Thyroid gland (tissue), 4 donors: ENCODE data around the gene C12orf42. TPM values are rescaled to one million over a fixed set of nuclear protein-coding genes. Genes with fewer than 3 reads are reported as not detected.
"Not testable (repeated sequence)": the region's sequence is repeated elsewhere in the genome, so short reads cannot be mapped to it uniquely, and the experiment has no call there.

Experiments used
- DNase-seq, 2 donors: peaks; one replicate each; pipeline ENCODE4 v3.0.0-alpha.2; 2019
- H3K27ac ChIP-seq, 3 donors: fragments of 200-600 bp; sonication (generic); 1 replicate in 2 of 3; 2 replicates in 1 of 3; pipeline ENCODE4 v1.5.1; 2016 to 2019; ENCODE audit warnings: mild to moderate bottlenecking in 1 of 3, moderate library complexity in 1 of 3
- H3K27me3 ChIP-seq: fragments of 200-600 bp; sonication (generic); one replicate; pipeline ENCODE4 v1.5.1; 2019
- H3K36me3 ChIP-seq, 2 donors: fragments of 200-600 bp; sonication (generic); one replicate each; pipeline ENCODE4 v1.5.1; 2016 to 2019
- H3K4me1 ChIP-seq, 2 donors: fragments of 200-600 bp; sonication (generic); one replicate each; pipeline ENCODE4 v1.5.1; 2017 to 2019
- H3K4me3 ChIP-seq, 3 donors: fragments of 200-600 bp; sonication (generic); replicated peaks in 1 of 3; 1 replicate in 2 of 3; 2 replicates in 1 of 3; pipeline ENCODE4 v1.5.1; 2016; ENCODE audit warnings: mild to moderate bottlenecking in 1 of 3
- H3K9me3 ChIP-seq: fragments of 200-600 bp; sonication (generic); one replicate; pipeline ENCODE4 v1.5.1; 2017
- POLR2A ChIP-seq, 2 donors: fragments of 450-650 bp; IDR thresholded peaks; one replicate each; pipeline ENCODE4 v1.6.1; 2017; ENCODE audit warnings: antibody characterized with exemption in 2 of 2, mild to moderate bottlenecking in 2 of 2, moderate library complexity in 1 of 2
- WGBS, 2 donors: methylation state at CpG; one replicate each; pipeline ENCODE4 v1.1.5; 2017; 5-methylcytosine and 5-hydroxymethylcytosine counted together
- intact Hi-C: fragments of 100-400 bp; cut with DNase I; formaldehyde crosslinking; loops from one replicate; pipeline ENCODE4 v1.15.1; 2023
- total RNA-seq, 4 donors: library from RNA; depleted of rRNA; stranded (reverse); fragments of >200 nt; gene quantifications; one replicate each; pipeline ENCODE4 v1.2.3, GENCODE V29; 2016
- TF ChIP-seq, protein P1 (sequence below), 6 experiments: fragments of 200-600 bp in 3 of 6; fragments of 450-650 bp in 3 of 6; sonication (generic) in 3 of 6; IDR thresholded peaks; one replicate each; pipeline ENCODE4 v1.5.1; 2016 to 2019; ENCODE audit warnings: antibody characterized with exemption in 6 of 6, mild to moderate bottlenecking in 2 of 6, inconsistent platforms in 1 of 6, moderate library complexity in 1 of 6

The C12orf42 gene
- total RNA-seq, 4 donors from 2014 or later = not detected

GRCh38 chr12:103431387-103431786 is 64.4 kb downstream of the C12orf42 start:
- H3K27ac ChIP-seq = no peak overlapping the region
- DNase-seq = no peak
- no peaks in the 10 kb centered on the region for H3K36me3 ChIP-seq
- no peak overlapping the region for H3K4me3 ChIP-seq
- WGBS, 2 donors = 98 to 100% methylated on average over 1 of the region's 1 CpG
- no peaks in the 10 kb centered on the region for H3K9me3 ChIP-seq
- intact Hi-C loops = no loop called here
- TF ChIP-seq POLR2A (IDR thresholded peaks at IDR 0.05) = no peak
- TF ChIP-seq, protein P1, sequence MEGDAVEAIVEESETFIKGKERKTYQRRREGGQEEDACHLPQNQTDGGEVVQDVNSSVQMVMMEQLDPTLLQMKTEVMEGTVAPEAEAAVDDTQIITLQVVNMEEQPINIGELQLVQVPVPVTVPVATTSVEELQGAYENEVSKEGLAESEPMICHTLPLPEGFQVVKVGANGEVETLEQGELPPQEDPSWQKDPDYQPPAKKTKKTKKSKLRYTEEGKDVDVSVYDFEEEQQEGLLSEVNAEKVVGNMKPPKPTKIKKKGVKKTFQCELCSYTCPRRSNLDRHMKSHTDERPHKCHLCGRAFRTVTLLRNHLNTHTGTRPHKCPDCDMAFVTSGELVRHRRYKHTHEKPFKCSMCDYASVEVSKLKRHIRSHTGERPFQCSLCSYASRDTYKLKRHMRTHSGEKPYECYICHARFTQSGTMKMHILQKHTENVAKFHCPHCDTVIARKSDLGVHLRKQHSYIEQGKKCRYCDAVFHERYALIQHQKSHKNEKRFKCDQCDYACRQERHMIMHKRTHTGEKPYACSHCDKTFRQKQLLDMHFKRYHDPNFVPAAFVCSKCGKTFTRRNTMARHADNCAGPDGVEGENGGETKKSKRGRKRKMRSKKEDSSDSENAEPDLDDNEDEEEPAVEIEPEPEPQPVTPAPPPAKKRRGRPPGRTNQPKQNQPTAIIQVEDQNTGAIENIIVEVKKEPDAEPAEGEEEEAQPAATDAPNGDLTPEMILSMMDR (IDR thresholded peaks at IDR 0.05) = no peak
- no peaks in the 10 kb centered on the region for H3K27me3 ChIP-seq
- H3K4me1 ChIP-seq = no peaks in the 10 kb centered on the region

GRCh38 chr12:103425674-103426073 is 70.1 kb downstream of the C12orf42 start:
- H3K27me3 ChIP-seq, H3K27ac ChIP-seq, H3K36me3 ChIP-seq, intact Hi-C loops, H3K4me1 ChIP-seq, DNase-seq, H3K9me3 ChIP-seq, H3K4me3 ChIP-seq: not testable (repeated sequence)
- WGBS, 2 donors = 55 to 60% methylated on average over 6 of the region's 6 CpGs

DNA sequence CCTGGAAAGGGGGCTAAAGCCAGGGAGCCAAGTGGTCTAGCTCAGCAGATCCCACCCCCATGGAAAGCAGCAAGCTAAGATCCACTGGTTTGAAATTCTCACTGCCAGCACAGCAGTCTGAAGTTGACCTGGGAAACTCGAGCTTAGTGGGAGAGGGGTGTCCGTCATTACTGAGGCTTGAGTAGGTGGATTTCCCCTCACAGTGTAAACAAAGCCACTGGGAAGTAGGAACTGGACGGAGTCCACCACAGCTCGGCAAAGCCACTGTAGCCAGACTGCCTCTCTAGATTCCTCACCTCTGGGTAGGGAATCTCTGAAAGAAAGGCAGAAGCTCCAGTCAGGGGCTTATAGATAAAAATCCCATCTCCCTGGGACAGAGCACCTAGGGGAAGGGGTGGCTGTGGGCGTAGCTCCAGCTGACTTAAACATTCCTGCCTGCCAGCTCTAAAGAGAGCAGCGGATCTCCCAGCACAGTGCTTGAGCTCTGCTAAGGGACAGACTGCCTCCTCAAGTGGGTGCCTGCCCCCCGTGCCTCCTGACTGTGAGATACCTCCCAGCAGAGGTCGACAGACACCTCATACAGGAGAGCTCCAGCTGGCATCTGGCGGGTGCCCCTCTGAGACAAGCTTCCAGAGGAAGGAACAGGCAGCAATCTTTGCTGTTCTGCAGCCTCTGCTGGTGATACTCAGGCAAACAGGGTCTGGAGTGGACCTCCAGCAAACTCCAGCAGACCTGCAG is 70.8 kb downstream of the C12orf42 start:
- H3K9me3 ChIP-seq, H3K4me3 ChIP-seq, DNase-seq, H3K4me1 ChIP-seq, H3K27ac ChIP-seq, H3K27me3 ChIP-seq, H3K36me3 ChIP-seq, intact Hi-C loops: not testable (repeated sequence)
- 31 to 36% methylated on average over 5 to 9 of the region's 9 CpGs for WGBS, 2 donors

DNA sequence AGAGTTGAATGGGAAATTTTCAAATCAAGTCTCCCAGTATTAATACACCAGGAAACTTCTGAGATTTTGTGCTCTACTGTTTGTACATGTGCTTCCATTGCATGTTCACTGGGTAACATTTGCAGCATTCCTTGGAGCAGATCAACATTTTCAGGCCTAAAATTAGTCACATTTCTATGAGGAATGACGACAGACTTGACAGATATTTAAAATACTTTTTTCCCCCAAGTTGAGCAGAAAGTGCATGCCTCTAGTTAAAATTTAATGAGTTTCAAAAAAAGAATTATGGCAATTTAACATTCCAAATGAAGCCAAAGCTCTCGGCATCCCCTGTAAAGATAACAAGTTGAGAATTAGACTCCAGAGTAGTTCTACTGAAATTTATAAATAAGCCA is 72.3 kb downstream of the C12orf42 start:
- Histone ChIP-seq H3K27me3 (no peaks in the 10 kb centered on the region), H3K4me1 (no peaks in the 10 kb centered on the region), H3K36me3 (no peaks in the 10 kb centered on the region), H3K4me3 (no peak overlapping the region), H3K9me3 (no peaks in the 10 kb centered on the region), H3K27ac (no peak overlapping the region)
- intact Hi-C loops = no loop called here
- no peak for TF ChIP-seq POLR2A (IDR thresholded peaks at IDR 0.05)
- TF ChIP-seq, protein P1 (IDR thresholded peaks at IDR 0.05) = no peak
- 81 to 83% methylated on average over 2 of the region's 2 CpGs for WGBS, 2 donors
- no peak for DNase-seq

DNA sequence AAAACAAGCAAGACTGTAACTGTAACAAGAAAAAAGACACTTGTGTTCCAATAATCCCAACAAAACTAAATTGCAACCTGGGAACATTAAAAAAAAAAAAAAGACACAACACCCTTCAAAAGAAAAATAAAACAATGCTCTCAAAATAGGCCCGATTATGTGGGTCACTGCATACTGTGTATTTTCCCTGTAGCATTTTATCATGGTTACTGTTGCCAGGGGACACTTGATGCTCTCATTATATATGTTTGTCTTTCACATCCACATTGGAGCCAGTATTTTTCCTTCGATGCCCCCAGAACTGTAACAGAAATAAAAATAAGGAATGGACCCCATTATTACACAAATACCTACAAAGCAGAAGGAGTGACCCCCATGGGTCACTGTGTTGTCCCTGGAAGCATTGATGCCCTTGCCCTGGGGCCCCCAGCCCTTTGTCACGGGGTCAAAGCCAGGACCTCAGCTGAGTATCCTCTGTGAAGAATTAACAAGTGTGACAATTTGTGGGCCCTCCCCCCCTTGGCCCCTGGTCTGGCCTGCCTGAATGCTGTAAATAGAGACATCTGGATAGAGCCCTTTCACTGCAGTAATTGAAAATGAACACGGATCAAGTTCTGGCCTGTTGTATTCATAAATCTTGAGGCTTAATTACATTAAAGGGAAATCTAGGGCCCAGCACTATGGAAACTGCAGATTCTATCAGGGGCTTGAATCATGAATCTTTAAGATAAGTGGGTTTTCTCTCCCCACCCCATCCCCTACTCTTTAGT is 72.8 kb downstream of the C12orf42 start:
- no peak for TF ChIP-seq POLR2A (IDR thresholded peaks at IDR 0.05)
- TF ChIP-seq, protein P1 (IDR thresholded peaks at IDR 0.05) = no peak
- Histone ChIP-seq H3K27ac (no peak overlapping the region), H3K9me3 (no peaks in the 10 kb centered on the region), H3K4me3 (no peak overlapping the region), H3K36me3 (no peaks in the 10 kb centered on the region), H3K4me1 (no peaks in the 10 kb centered on the region), H3K27me3 (no peaks in the 10 kb centered on the region)
- intact Hi-C loops = no loop called here
- WGBS, 2 donors = 54 to 65% methylated on average over 4 of the region's 4 CpGs
- no peak for DNase-seq

DNA sequence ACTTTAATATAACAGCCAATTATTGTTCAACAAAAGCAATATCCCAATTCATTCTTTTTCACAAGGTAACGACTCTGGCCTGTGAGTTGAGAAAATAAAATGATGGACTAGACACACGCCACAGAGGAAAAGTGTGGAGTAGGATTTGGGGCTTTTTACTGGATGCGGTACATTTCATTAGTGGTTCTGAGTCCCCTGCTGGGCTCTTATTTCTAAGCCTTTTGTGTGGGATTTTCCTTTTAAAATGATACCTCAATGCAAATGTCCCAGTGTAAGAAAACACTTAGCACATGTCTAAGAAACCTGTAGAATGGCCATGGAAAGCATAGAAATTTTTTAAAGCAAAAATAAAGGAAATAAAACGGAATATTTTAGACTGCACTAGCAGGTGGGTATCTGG is 73.4 kb downstream of the C12orf42 start:
- H3K9me3 ChIP-seq = no peaks in the 10 kb centered on the region
- H3K4me1 ChIP-seq = no peaks in the 10 kb centered on the region
- H3K4me3 ChIP-seq = no peak overlapping the region
- no peak overlapping the region for H3K27ac ChIP-seq
- DNase-seq = no peak
- no peaks in the 10 kb centered on the region for H3K27me3 ChIP-seq
- no peak for TF ChIP-seq POLR2A (IDR thresholded peaks at IDR 0.05)
- TF ChIP-seq, protein P1 (IDR thresholded peaks at IDR 0.05) = no peak
- 75 to 78% methylated on average over 4 of the region's 4 CpGs for WGBS, 2 donors
- intact Hi-C loops = no loop called here
- H3K36me3 ChIP-seq = no peaks in the 10 kb centered on the region
